HG03066 (cell line): ENCODE measurements around the gene IGIP.
A peak's percentile ranks its signal among the peaks of the same experiment; 100 is the strongest.

ENCODE experiments used
- ATAC-seq: cut with Tn5 transposase; IDR thresholded peaks from one replicate; pipeline ENCODE4 v1.9.1; 2021; ENCODE audit warnings: low read depth; ENCODE audit not compliant: unreplicated experiment

IGIP gene

DNA sequence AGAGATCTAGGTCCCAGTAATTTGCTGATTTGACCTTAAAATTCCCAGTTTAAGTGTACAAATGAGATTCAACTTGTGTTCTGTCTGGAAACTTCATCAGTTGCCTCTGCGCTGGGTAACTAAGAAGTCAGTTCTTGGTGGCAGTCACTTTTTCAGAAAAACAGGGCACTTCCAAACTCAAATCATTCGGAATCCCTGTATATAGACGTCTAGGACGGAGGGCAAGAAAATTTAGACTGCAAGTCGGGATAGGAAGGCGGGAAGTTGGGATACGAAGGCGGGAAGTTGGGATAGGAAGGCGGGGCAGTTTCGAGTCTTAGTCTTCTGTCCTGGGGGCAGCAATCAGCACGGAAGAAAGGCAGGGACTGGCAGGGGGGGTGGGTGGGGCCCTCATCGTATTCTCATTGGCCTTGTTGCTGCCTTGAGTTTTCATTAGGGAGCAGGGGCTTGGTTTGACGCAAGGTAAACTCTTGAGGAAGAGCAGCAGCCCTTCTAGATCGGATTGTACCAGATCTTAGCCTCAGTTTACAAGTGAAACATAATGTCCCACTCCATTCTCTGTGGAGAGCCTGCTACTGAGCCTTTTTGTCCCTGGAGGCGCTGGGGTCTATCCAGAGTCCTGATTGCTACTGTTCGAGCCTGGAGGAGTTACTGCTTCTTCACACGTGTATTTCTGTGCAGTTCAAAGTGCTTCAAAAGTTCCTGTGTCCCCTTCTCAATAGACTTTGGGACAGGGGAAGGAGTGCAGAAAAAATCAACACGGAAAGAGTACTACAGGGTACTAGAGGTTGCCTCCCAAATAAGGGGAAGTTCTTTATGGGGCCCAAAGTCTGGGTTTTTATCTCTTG, 14.5 kb upstream of the IGIP start:
- no peak for ATAC-seq

DNA sequence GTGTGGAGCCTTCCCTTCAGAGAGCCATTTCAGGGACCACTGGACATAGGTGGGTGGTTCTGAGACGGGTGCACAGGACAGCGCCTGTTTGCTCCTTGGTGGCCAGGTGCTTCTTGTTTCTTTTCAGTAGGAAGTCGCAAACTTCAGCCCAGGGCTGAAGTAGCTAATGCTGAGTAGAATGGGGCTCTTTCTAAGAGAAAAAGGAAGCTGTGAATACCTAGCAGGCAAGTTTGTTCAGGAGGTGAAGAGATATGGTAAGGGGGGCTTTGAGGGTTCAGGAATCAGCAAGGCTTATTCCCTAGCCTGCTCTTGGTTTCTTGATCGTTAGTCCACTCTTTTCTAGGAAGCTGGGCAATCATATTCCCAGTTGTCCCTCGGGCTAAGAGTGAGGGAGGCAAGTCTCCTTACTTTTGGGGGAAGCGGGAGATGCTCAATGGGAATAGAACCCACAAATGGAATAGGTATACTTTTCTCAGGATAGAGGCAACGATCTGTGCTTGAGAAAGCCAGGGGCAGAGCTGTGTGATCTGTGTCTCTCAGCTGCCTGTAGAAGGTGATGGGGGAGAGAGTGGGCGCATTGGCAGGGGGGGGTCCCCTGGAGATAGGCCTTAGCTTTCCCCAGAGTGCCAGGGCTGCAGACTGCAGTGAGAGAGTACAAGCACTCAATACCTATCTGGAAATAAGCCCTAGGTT, 13.7 kb upstream of the IGIP start:
- ATAC-seq: no peak

- no peak for ATAC-seq
These were observed 13.0 kb upstream of the IGIP start for GRCh38 chr5:140112685-140113179.

DNA sequence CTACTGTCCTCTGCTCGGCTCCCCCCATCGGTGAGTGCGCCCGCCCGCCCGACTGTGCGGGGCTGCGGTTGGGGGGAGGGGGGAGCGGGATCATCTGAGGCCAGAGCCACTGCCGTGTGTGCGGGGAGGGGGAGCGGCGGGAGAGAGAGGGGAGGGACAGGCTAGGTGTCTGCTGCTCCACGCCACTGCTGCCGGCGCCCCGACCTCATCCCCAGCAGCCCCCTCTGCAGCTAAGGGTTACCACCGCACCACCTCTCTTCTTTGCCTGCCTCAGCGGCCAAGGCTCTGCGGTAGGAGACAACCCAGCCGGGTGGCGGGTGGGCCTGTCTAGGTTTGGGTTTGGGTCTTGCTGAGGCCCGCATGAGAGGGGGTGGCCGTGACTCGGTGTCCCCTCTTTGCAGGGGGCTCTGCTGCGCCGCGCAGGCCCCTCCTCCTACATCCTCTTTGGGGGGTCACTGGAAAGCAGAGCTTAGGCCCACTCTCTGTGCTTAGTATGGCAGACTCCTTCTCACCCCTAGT, 12.5 kb upstream of the IGIP start:
- ATAC-seq: no peak

GRCh38 chr5:140113699-140114263, 12.0 kb upstream of the IGIP start, which contains the start of gene PURA:
TSS of gene PURA (plus strand) at chr5:140114109. CDS start at chr5:140114182, 73 bp downstream.
- peak; percentile 90 for ATAC-seq

- peak; percentile 27 for ATAC-seq
These were observed 11.2 kb upstream of the IGIP start for GRCh38 chr5:140114341-140115185.

DNA sequence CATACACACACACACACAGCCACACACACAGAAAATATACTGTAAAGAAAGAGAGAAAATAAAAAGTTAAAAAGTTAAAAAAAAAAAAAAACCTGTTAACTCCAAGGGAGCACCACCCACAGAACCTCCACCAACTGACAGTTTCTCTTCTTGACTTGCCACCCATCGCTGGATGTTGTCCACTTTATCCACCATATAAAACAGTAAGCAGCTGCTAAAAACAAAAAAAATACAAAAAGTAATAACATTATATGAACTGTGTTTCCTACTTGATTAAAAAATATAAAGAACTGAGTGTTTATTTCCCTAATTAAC, 10.6 kb upstream of the IGIP start:
- ATAC-seq: no peak

DNA sequence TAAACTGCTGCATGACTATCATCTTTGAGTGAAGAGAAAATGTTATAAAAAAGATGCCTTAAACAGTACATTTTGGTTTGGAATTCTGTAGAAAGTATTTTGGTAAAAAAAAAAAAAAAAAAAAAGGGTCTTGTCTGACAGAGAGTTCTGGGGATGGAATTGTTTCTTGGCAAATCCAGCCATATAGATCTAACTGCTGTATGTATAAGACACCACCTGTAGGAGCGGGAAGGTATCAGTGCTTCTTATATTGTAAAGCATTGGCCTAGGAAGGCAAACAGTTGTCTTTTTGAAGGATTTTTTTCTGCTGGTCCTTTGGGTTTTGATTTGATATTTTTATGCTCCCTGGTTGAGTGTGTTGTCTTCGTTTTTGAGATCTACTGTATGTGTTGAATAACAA, 9.0 kb upstream of the IGIP start:
- no peak for ATAC-seq

- ATAC-seq: no peak
These were observed 8.2 kb upstream of the IGIP start for GRCh38 chr5:140117523-140117922.

GRCh38 chr5:140118302-140118936, 7.3 kb upstream of the IGIP start:
- no peak for ATAC-seq

- ATAC-seq: no peak
These were observed 727 bp downstream of the IGIP start for GRCh38 chr5:140126315-140127012.

GRCh38 chr5:140128376-140128775, 2.6 kb downstream of the IGIP start:
- ATAC-seq: no peak

DNA sequence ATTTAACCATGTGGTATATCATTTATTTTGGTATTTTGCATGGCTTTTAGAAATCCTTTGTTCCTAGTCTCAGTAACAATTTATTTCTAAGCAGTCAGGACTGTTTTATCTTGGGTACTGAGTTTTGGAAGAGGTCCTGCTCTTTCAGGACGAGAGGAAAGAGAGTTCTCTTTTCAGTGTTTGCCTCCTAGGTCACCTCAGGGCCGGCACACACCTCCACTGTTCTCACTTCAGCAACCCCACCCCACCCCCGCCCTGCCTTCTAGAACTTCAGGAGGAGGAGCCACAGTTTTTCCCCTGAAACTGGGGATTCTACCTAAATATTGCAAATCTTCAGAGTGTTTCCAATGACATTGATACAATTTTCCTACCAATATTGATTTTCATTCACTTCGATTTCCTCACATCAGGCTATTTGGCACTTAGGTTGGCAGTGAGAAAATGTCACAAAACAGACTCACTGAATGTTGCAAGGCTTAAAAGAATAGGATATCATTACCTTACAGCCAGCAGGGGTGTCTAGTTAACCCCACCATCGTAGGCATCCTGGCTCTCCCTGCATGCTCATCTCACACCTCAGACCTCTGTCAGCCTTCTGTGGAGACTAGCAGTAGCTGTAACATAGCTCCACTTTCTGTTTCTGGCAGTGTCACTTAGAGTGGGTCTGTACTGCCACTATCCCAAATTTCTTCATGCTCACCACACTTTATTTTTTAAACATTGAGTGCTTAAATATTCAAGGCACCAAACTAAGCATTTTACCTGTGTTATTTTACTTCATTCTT, 5.4 kb downstream of the IGIP start:
- ATAC-seq: no peak

- no peak for ATAC-seq
These were observed 6.3 kb downstream of the IGIP start for GRCh38 chr5:140131967-140132409.

GRCh38 chr5:140133514-140134167, 7.9 kb downstream of the IGIP start:
- ATAC-seq: no peak

- no peak for ATAC-seq
These were observed 8.7 kb downstream of the IGIP start for GRCh38 chr5:140134277-140134935.

GRCh38 chr5:140135127-140135526, 9.4 kb downstream of the IGIP start:
- no peak for ATAC-seq
